Cardiac septum (tissue), 1 donor: ENCODE measurements around the gene SMTNL2. TPM values are rescaled to one million over a fixed set of nuclear protein-coding genes. Genes with fewer than 3 reads are reported as not detected.

Source experiments
- DNase-seq: peaks from one replicate; pipeline ENCODE4 v3.0.0-alpha.2; 2020; ENCODE audit warnings: low spot score
- intact Hi-C: fragments of 100-400 bp; cut with DNase I; formaldehyde crosslinking; loops from one replicate; pipeline ENCODE4 v1.14.0; 2022
- total RNA-seq: library from RNA; stranded (reverse); fragmentation: NEBNext Ultra II Directional; extraction: Animal tissue kit (Norgen Biotek cat#: 25700); gene quantifications from one replicate; pipeline ENCODE4 v1.2.1, GENCODE V29; 2021
- donor health status: DM: no; HTN: no; CAD: no.

Gene SMTNL2
- total RNA-seq, 1 donor from 2014 or later: 8.1 TPM

DNA sequence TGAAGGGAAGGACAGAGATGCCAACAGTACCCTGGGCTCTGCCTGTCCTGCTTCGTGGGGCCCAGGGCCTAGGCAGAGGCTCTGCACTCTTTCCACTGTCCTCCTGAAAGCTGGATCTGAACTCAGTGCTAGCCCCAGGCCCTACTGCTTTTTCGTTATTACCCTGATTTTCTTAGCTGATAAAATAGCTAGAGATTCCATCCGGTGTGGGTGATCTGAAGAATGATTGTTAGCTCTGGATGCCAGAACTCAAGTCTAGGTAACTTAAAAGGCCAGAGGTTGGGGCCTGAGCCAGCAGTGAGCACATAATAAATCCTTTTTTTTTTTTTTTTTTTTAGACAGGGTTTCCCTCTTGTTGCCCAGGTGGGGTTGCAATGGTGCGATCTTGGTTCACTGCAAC is 27.3 kb upstream of the SMTNL2 start:
- no peak for DNase-seq
- intact Hi-C loops: loop anchor here (5.0 kb wide), 1 partner anchor 135 kb away; no protein-coding TSS in a partner anchor

DNA sequence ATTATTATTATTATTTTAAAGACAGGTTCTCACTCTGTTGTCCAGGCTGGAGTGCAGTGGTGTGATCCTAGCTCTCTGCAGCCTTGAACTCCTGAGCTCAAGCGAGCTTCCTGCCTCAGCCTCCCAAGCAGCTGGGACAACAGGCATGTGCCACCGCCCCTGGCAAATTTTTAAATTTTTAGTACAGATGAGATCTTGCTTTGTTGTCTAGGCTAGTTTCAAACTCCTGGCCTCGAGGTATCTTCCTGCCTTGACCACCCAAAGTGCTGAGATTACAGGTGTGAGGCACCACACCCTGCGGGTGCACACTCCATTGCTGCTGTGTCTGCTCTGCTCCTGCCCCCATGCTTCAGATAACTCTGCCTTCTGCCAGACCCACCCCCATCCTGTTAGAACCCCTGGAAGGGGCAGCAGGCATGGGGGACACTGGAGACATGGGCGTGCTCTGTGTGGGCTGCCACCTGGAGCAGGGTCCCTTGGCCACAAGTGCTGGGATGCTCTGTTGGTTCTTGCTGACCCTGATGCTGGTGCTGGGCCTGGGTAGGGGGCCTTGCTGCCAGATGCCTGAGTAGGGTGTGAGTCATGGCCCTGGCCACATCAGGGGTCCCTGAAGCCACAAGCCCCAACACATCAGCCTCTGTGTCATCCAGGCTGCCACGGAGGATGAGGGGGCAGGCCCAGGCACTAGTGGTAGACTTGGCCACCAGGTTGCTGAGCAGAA is 26.5 kb upstream of the SMTNL2 start:
- intact Hi-C loops: loop anchor here (5.0 kb wide), 1 partner anchor 135 kb away; no protein-coding TSS in a partner anchor
- no peak for DNase-seq

DNA sequence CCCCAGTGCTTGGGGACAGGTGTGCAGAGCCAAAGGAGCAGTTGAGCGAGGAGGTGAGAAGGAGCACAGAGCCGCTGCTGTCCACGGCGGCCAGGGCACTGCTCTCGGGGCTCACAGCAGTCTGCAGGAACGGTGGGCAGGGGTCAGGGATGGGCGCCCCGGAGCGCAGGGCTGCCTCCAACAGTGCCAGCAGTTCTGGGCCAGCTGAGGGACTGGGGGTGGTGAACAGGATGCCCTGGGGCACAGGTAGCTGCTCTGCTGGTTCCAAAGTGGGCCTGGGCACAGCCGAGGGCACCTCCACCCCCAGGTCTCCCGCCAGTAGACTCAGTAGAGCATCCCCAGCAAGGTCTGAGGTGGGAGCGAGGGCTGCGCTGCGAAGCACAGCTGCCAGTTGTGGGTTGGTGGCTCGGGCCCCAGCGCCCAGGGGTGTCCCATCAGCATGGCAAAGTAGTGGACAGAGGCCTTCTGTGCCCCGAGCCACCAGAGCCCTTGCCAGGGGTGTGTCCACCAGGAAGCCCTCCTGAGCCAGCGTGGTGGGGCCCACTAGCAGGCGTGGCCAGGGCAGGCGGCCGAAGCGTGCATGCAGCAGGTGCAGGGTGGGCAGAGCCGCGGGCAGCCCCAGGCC is 25.9 kb upstream of the SMTNL2 start:
- intact Hi-C loops: loop anchor here (5.0 kb wide), 1 partner anchor 136 kb away; no protein-coding TSS in a partner anchor
- no peak for DNase-seq

DNA sequence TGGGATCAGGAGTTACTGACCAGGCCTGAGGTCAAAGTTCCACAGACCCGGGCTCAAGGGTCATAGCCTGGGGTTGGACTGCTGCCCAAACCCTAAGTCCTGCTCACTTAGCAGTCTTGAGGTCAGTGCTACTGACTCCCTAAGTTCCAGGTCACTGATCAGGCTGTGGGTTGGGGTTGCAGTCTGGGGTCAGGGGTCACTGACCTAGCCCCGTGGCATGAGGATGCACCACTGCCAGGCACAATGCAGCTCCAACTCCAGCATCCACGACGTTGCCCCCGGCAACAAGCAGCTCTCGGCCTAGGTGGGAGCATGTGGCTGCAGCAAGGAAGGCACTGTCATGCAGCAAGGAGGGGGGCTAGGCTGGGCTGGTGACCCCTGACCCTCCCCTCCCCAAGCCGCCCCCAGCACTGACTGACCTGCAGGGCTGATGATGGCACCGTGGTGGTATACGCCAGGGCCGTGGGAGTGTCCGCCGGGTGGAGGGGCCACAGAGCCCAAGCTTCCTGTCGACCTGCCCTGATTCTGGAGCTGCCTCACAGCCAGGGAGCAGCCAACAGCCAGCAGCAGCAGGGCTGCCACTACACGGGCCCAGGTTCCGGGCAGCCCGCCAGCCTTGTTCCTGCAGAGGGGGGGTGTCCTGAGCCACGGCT is 25.1 kb upstream of the SMTNL2 start:
- DNase-seq: no peak
- intact Hi-C loops: loop anchor here (5.0 kb wide), 1 partner anchor 137 kb away; no protein-coding TSS in a partner anchor

GRCh38 chr17:4559966-4560365 is 24.4 kb upstream of the SMTNL2 start:
- no peak for DNase-seq
- intact Hi-C loops: loop anchor here (5.0 to 10.0 kb wide), 2 partner anchors 138 to 325 kb away; no protein-coding TSS in a partner anchor

GRCh38 chr17:4560421-4560820 is 23.9 kb upstream of the SMTNL2 start, which contains the start of gene GGT6:
Gene GGT6, minus strand, starts transcription at chr17:4560577. Its CDS starts 56 bp downstream, at chr17:4560521.
- intact Hi-C loops: loop anchor here (10.0 kb wide), 1 partner anchor 324 kb away; no protein-coding TSS in a partner anchor
- no peak for DNase-seq

- intact Hi-C loops: loop anchor here (10.0 kb wide), 1 partner anchor 324 kb away; no protein-coding TSS in a partner anchor
- no peak for DNase-seq
These were observed 23.5 kb upstream of the SMTNL2 start for GRCh38 chr17:4560837-4561256.

DNA sequence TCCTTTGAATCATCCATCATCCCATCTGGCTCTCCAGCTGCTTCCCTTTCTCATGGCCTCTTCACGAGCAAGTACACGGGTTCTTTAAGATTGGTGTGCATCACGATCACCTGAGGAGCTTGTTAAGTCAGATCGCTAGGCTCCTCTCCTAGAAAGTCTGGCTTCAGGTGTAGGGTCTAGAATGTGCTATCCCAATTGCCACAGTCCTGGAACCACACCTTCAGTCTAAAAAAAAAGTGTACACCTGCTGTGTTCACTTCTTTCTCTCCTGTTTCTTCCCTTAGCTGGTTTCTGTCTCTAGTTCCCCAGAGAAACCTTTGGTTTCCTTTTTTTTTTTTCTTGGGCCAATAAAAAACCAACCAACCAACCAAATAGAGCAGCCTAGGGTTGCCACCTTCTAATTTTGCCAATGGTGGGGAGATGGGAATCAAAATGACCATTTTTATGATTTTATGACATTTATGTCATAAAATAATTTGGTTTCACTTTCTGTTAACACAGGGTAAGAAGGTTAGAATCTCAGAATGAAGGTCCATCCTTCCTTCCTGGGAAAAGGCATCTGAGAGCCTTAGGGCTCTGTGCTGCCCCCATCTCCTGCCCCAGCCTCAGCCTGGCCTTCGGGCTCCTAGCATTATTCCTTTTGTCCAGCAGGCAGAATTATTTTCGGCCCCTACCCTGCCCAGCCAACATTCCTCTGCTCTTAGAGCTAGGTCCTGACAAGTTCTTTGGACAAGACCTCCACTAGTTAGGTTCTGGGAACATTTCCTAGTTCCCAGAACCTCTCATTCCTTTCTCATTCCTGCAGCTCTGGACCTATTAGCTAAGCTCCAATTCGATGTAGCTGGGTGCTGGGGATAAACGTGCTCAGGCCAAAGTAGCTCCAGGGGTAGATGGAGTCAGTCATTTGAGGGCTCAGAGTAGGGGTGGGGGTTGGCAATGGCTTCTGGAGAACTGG is 22.0 kb upstream of the SMTNL2 start:
- intact Hi-C loops: loop anchor here (10.0 kb wide), 1 partner anchor 323 kb away; no protein-coding TSS in a partner anchor
- DNase-seq: no peak

GRCh38 chr17:4565209-4566141 is 18.9 kb upstream of the SMTNL2 start:
- intact Hi-C loops: loop anchor here (1.0 to 10.0 kb wide), 2 partner anchors 61 to 319 kb away; no protein-coding TSS in a partner anchor
- DNase-seq: peak; percentile 81

DNA sequence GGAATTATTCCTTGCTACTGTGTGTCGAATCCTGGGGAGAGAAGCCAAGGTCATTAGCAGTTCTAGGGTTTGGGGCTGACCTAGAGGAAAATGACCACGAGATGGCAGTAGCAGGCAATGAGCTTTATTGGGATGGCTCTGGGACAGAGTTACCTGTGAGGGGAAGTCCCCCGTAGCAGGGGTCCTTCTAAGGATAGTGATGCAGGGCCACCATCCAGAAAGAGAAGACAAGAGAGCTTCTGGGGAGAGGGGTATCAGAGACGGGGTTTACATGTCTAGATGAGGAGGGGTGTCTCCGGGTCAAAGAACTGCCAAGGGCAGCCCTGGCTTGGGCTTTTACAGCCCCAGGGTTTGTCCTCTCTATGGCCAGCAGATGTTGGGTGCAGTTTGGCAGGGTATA is 17.5 kb upstream of the SMTNL2 start:
- no peak for DNase-seq

DNA sequence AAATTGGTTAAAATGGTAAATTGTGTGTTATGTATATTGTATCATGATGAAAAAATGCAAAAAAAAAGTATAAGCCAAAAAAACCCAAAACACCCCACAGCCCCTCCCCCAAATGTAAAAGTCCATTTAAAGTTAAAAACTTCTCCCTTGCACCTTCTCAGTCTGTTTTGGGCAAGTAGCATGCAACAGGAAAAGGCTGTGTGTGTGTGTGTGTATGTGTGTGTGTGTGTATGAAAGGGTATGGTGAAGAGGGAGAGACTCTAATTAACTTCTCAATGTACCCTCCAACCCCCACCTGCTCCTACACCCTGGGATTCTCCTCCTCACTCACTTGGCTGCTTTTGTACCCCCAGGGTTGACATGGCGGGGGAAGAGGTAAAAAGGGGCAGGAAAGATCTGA is 14.7 kb upstream of the SMTNL2 start:
- intact Hi-C loops: loop anchor here (10.0 kb wide), 1 partner anchor 315 kb away; no protein-coding TSS in a partner anchor

More for the DNA sequence above, 17.5 kb upstream of the SMTNL2 start:
- intact Hi-C loops: loop anchor here (1.0 to 10.0 kb wide), 2 partner anchors 60 to 318 kb away; no protein-coding TSS in a partner anchor

GRCh38 chr17:4572131-4572530 is 12.2 kb upstream of the SMTNL2 start:
- intact Hi-C loops: no loop called here
- DNase-seq: no peak

More for the DNA sequence above, 14.7 kb upstream of the SMTNL2 start:
- DNase-seq: no peak

- DNase-seq: no peak
- intact Hi-C loops: no loop called here
These were observed 11.2 kb upstream of the SMTNL2 start for GRCh38 chr17:4573115-4573514.

- intact Hi-C loops: loop anchor here (2.0 kb wide), 1 partner anchor 25 kb away; no protein-coding TSS in a partner anchor
- peak; percentile 88 for DNase-seq
These were observed 10.7 kb upstream of the SMTNL2 start for GRCh38 chr17:4573669-4574068.

DNA sequence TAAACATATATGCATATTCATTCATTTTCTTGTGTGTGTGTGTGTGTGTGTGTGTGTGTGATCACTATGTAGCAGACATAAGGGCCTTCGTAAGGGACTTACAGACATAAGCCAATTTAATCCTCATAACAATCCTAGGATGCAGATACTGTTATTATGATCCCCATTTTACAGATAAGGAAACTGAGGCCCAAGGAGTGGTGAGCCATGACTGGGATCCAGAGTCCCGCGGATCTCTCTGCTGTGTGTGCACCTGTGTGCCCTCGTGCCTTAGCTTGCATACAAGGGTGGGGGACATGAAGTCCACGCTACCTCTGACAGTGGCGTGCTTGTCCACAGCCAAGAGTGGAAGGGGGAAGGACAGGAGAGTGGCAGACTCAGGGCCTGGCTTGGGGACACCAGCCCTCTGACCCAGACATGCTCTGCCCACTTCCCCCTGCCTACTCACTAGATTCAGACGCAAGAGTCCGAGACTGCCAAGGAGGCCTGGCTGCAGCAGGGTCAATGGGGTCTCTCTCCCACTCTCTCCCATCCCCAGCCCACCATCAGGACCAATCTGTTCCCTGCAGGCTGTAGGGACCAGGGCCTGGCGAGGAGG is 9.8 kb upstream of the SMTNL2 start:
- DNase-seq: no peak
- intact Hi-C loops: loop anchor here (2.0 kb wide), 1 partner anchor 24 kb away; no protein-coding TSS in a partner anchor

DNA sequence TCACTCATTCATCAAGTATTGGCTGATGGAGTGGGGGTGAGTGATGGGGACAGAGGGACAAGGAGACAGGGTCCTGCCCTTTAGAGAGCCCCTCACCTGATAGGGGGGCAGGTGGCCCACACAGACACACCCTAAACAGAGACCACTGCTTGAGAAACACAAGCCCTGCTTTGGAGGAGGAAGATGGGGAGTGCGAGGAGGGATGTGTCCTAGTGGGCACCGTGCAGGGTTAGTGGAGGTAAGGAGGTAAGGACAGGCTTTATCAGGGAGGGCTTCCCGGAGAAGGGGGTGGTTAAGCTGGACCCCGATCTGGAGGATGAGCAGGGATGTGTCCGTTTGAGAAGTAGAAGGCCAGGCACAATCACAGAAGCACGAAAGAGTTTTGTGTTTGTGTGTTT is 8.2 kb upstream of the SMTNL2 start:
- intact Hi-C loops: no loop called here
- DNase-seq: no peak

DNA sequence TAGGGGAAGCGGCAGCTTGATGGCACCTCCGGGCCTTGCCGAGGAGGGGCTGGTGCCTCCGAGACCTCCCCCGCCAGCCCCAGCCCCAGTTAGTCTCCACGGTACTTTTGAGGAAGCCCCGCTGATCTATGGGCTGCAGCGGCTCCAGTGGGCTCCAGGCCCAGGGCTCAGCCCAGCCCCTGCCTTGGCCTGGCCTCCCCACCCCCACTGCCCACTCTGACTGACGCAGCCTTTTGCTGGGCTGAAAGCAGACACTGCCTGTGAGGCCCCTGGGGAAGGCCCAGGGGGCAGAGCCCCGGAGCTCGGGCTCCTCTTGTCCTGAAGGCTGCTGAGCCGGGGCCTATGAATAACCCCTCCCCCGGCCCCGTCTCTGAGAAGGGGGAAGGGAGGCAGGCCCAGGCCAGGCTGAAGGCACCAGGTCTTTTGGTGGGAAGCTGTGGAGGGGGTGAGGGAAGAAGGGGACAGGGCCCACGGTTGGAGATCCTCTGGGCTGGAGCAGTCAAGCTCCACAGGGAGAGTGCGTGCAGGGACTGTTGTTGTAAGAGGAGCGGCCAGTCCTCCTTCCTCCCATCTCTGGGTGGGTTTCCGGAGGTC is 7.5 kb upstream of the SMTNL2 start:
- no peak for DNase-seq
- intact Hi-C loops: no loop called here
